Karpas-422 (cell line): ENCODE measurements around the gene KBTBD8. TPM values are rescaled to one million over a fixed set of nuclear protein-coding genes. Genes with fewer than 3 reads are reported as not detected.

Experiments used
- DNase-seq: peaks from one replicate; pipeline ENCODE4 v3.0.0-alpha.2; 2015
- H2AFZ ChIP-seq: fragments of 200-600 bp; sonication (generic); 2 replicates; pipeline ENCODE4 v1.6.1; 2014; ENCODE audit warnings: antibody characterized with exemption, low read length, mixed read lengths
- H3K27ac ChIP-seq: fragments of 200-600 bp; sonication (generic); 2 replicates; pipeline ENCODE4 v1.5.1; 2014; ENCODE audit warnings: mild to moderate bottlenecking, low read length, moderate library complexity
- H3K27me3 ChIP-seq: fragments of 200-600 bp; sonication (generic); 2 replicates; pipeline ENCODE4 v1.6.1; 2014; ENCODE audit warnings: low read length, mixed read lengths
- H3K36me3 ChIP-seq: fragments of 200-600 bp; sonication (generic); 2 replicates; pipeline ENCODE4 v1.6.1; 2014; ENCODE audit warnings: low read length, mixed read lengths; ENCODE audit not compliant: insufficient read depth
- H3K4me1 ChIP-seq: fragments of 200-600 bp; sonication (generic); 2 replicates; pipeline ENCODE4 v1.6.1; 2014; ENCODE audit warnings: mild to moderate bottlenecking, low read length, mixed read lengths
- H3K4me2 ChIP-seq: fragments of 200-600 bp; sonication (generic); 2 replicates; pipeline ENCODE4 v1.6.1; 2014; ENCODE audit warnings: low read length, low read depth, mild to moderate bottlenecking; ENCODE audit not compliant: poor library complexity, severe bottlenecking
- H3K4me3 ChIP-seq: fragments of 200-600 bp; sonication (generic); 2 replicates; pipeline ENCODE4 v1.5.1; 2014; ENCODE audit warnings: mild to moderate bottlenecking, antibody characterized with exemption, low read length, mixed read lengths
- H3K79me2 ChIP-seq: fragments of 200-600 bp; sonication (generic); 2 replicates; pipeline ENCODE4 v1.6.1; 2014; ENCODE audit warnings: mild to moderate bottlenecking, low read length, mixed read lengths
- H3K9ac ChIP-seq: fragments of 200-600 bp; sonication (generic); 2 replicates; pipeline ENCODE4 v1.6.0; 2014; ENCODE audit warnings: low read length
- H3K9me2 ChIP-seq: fragments of 200-600 bp; sonication (generic), shearing (Covaris generic); replicated peaks from 2 replicates; pipeline ENCODE4 v1.6.0; 2014; ENCODE audit warnings: mild to moderate bottlenecking, low read length, moderate library complexity; ENCODE audit not compliant: insufficient read depth
- H3K9me3 ChIP-seq: fragments of 300-700, 200-600 bp; sonication (generic); 2 replicates; pipeline ENCODE4 v1.6.1; 2014; ENCODE audit warnings: low read length, mixed read lengths
- H4K20me1 ChIP-seq: fragments of 200-600 bp; sonication (generic); 2 replicates; pipeline ENCODE4 v1.6.1; 2014; ENCODE audit warnings: mild to moderate bottlenecking, antibody characterized with exemption, low read length, low read depth; ENCODE audit not compliant: insufficient read depth
- total RNA-seq: library from RNA; depleted of rRNA; stranded (reverse); fragments of >200 nt; shearing (Covaris generic); gene quantifications from 2 replicates; pipeline ENCODE4 v1.2.3, GENCODE V29; 2014; ENCODE audit warnings: low replicate concordance

Gene KBTBD8
- total RNA-seq, 1 experiment from 2014 or later: 79.9 TPM

- H3K27me3 ChIP-seq: no peaks in the 10 kb centered on the region
- H2AFZ ChIP-seq: no peak overlapping the region; the same call in 1 of the 2 replicates
- no peaks in the 10 kb centered on the region for H3K36me3 ChIP-seq
- H3K79me2 ChIP-seq: no peaks in the 10 kb centered on the region
- peaks cover 61% of the 10 kb centered on the region for H3K4me1 ChIP-seq
- H3K4me2 ChIP-seq: peak overlapping the region; percentile 91
- peak overlapping the region; percentile 56 for H3K4me3 ChIP-seq
- no peaks in the 10 kb centered on the region for H4K20me1 ChIP-seq
- peak overlapping the region; percentile 73 for H3K9ac ChIP-seq
- H3K9me3 ChIP-seq: peaks cover 4% of the 10 kb centered on the region; the same call in 1 of the 2 replicates
- H3K9me2 ChIP-seq: no peaks in the 10 kb centered on the region
- DNase-seq: peak; percentile 54
- H3K27ac ChIP-seq: peak overlapping the region; percentile 100
Observed at GRCh38 chr3:67047051-67047450, 48.9 kb downstream of the KBTBD8 start.

DNA sequence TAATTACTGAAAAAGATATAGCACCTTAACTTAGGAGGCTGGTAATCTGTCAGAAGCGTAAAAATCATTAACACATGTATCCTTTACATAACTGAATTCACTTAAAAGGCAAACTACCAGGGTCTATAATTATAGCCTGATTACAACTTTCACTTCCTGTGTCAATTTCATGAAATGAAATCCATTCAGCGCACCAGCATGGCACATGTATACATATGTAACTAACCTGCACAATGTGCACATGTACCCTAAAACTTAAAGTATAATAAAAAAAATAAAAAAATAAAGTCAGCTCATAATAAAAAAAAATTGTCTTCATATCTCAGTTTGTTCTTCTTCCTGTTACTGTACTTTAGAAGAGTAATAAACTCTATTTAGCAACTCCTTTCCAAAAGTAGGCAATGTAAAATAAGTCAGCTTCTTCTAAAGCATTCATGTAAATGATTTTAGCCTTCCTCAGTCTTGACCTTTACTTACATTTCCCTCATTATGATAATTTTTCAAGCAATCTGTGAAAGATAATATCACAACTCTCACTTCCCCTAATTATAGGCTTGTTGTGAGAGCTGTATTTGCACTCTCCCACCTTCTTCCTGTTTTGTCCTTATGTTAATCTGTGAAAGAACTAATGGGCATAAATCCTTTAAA is 50.1 kb downstream of the KBTBD8 start:
- H3K4me3 ChIP-seq: peak overlapping the region; percentile 56
- H3K9me2 ChIP-seq: no peaks in the 10 kb centered on the region
- peak; percentile 94 for DNase-seq
- H3K27me3 ChIP-seq: no peaks in the 10 kb centered on the region
- H2AFZ ChIP-seq: no peak overlapping the region
- H3K9ac ChIP-seq: peak overlapping the region; percentile 73
- no peaks in the 10 kb centered on the region for H3K79me2 ChIP-seq
- peak overlapping the region; percentile 100 for H3K27ac ChIP-seq
- H3K4me1 ChIP-seq: peaks cover 61% of the 10 kb centered on the region
- no peaks in the 10 kb centered on the region for H3K36me3 ChIP-seq
- H3K4me2 ChIP-seq: peak overlapping the region; percentile 91
- H3K9me3 ChIP-seq: peaks cover 4% of the 10 kb centered on the region; the same call in 1 of the 2 replicates
- H4K20me1 ChIP-seq: no peaks in the 10 kb centered on the region

- Histone ChIP-seq H3K9me3 (peaks cover 4% of the 10 kb centered on the region; the same call in 1 of the 2 replicates), H3K79me2 (no peaks in the 10 kb centered on the region), H3K4me3 (peak overlapping the region; percentile 51), H3K27me3 (no peaks in the 10 kb centered on the region), H3K9ac (peak overlapping the region; percentile 69), H3K36me3 (no peaks in the 10 kb centered on the region), H2AFZ (no peak overlapping the region), H3K9me2 (no peaks in the 10 kb centered on the region), H4K20me1 (no peaks in the 10 kb centered on the region), H3K27ac (peak overlapping the region; percentile 100), H3K4me2 (peak overlapping the region; percentile 91), H3K4me1 (peaks cover 61% of the 10 kb centered on the region)
- DNase-seq: no peak
Observed at GRCh38 chr3:67048715-67049074, 50.6 kb downstream of the KBTBD8 start.

DNA sequence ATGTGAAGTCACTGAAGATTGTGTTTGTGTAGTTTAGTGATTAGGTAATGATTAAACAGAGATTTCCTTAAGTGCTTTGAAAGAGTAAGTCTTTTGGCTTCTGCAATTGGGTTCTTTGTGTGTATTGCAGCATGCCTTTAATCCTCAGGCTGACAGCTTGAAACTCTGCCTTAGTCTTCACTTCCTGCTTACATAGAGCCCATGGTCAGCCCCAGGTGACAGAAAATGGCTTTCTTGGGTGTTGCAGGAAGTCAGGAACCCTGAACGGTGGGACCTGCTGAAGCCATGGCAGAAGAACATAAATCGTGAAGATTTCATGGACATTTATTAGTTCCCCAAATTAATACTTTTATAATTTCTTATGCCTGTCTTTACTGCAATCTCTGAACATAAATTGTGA is 61.3 kb downstream of the KBTBD8 start:
- Histone ChIP-seq H3K79me2 (no peaks in the 10 kb centered on the region), H2AFZ (no peak overlapping the region), H3K9me3 (peaks cover 2% of the 10 kb centered on the region; the same call in 1 of the 2 replicates), H3K4me2 (no peak overlapping the region), H3K4me3 (no peak overlapping the region), H3K4me1 (peaks cover 30% of the 10 kb centered on the region), H3K27ac (no peak overlapping the region), H3K9ac (no peak overlapping the region), H3K36me3 (no peaks in the 10 kb centered on the region), H3K27me3 (no peaks in the 10 kb centered on the region), H3K9me2 (no peaks in the 10 kb centered on the region), H4K20me1 (no peaks in the 10 kb centered on the region)
- DNase-seq: no peak
